ENCODE results near the gene NRCAM. TPM values are rescaled to one million over a fixed set of nuclear protein-coding genes. Genes with fewer than 3 reads are reported as not detected.

Gene NRCAM
- total and polyA plus RNA-seq, 4 donors = 0.17 to 3.2 (median 0.64) TPM

DNA sequence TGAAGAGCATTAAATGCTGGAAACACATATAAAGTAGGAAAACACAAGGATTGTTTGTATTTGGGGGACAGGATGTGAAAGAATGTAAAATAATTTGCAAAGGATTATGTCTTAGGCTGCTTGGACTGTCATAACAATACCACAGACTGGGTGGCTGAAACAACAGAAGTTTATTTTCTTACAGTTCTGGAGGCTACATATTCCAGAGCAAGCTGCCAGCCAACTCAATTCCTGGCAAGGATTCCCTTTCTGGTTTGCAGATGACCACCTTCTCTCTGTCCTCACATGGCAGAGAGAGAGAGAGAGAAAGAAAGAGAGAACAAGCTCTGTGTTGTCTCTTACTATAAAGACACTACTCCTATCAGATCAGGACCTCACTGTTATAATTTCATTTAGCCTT, 317.3 kb downstream of the NRCAM start:
- Histone ChIP-seq H3K4me1 (ENCODE audit: control insufficient read depth in 4 of 4, insufficient read depth in 4 of 4, low read length in 3 of 4) (no peaks in the 10 kb centered on the region), H3K9ac (ENCODE audit: low read depth in 1 of 2, low read length in 2 of 2) (no peak overlapping the region), H3K27me3 (ENCODE audit: control insufficient read depth in 4 of 4, insufficient read depth in 4 of 4, low read length in 3 of 4) (no peaks in the 10 kb centered on the region), H3K27ac (ENCODE audit: low read depth in 1 of 2, low read length in 2 of 2) (no peak overlapping the region), H3K4me3 (ENCODE audit: low read depth in 1 of 3, low read length in 3 of 3) (no peak overlapping the region), H3K9me3 (ENCODE audit: control insufficient read depth in 4 of 4, low read length in 3 of 4) (no peaks in the 10 kb centered on the region), H3K36me3 (ENCODE audit: control insufficient read depth in 4 of 4, insufficient read depth in 3 of 4, low read depth in 1 of 4, low read length in 3 of 4) (no peaks in the 10 kb centered on the region)
- TF ChIP-seq YY1 (IDR thresholded peaks at IDR 0.05) = no peak
- no peak for TF ChIP-seq GABPA (IDR thresholded peaks at IDR 0.05 in 1 of 2, conservative IDR thresholded peaks at IDR 0.05 in 1 of 2)
- no peak for TF ChIP-seq ZBTB33 (IDR thresholded peaks at IDR 0.05)
- TF ChIP-seq NR2F2 (IDR thresholded peaks at IDR 0.05) = no peak
- no peak for TF ChIP-seq RXRA (IDR thresholded peaks at IDR 0.05)
- TF ChIP-seq, protein P1, sequence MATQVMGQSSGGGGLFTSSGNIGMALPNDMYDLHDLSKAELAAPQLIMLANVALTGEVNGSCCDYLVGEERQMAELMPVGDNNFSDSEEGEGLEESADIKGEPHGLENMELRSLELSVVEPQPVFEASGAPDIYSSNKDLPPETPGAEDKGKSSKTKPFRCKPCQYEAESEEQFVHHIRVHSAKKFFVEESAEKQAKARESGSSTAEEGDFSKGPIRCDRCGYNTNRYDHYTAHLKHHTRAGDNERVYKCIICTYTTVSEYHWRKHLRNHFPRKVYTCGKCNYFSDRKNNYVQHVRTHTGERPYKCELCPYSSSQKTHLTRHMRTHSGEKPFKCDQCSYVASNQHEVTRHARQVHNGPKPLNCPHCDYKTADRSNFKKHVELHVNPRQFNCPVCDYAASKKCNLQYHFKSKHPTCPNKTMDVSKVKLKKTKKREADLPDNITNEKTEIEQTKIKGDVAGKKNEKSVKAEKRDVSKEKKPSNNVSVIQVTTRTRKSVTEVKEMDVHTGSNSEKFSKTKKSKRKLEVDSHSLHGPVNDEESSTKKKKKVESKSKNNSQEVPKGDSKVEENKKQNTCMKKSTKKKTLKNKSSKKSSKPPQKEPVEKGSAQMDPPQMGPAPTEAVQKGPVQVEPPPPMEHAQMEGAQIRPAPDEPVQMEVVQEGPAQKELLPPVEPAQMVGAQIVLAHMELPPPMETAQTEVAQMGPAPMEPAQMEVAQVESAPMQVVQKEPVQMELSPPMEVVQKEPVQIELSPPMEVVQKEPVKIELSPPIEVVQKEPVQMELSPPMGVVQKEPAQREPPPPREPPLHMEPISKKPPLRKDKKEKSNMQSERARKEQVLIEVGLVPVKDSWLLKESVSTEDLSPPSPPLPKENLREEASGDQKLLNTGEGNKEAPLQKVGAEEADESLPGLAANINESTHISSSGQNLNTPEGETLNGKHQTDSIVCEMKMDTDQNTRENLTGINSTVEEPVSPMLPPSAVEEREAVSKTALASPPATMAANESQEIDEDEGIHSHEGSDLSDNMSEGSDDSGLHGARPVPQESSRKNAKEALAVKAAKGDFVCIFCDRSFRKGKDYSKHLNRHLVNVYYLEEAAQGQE (IDR thresholded peaks at IDR 0.05) = no peak
- TF ChIP-seq FOXA1 (IDR thresholded peaks at IDR 0.05) = no peak
- TF ChIP-seq MAX (IDR thresholded peaks at IDR 0.05) = no peak
- no peak for TF ChIP-seq ATF3 (IDR thresholded peaks at IDR 0.05)
- no peak for TF ChIP-seq HNF4A (conservative IDR thresholded peaks at IDR 0.05)
- TF ChIP-seq EGR1 (IDR thresholded peaks at IDR 0.05; ENCODE audit: low read depth in 2 of 2) = no peak
- no peak for TF ChIP-seq FOXA2 (IDR thresholded peaks at IDR 0.05)
- TF ChIP-seq TAF1 (conservative IDR thresholded peaks at IDR 0.05) = no peak
- TF ChIP-seq SP1 (IDR thresholded peaks at IDR 0.05) = no peak
- no peak for TF ChIP-seq CTCF (IDR thresholded peaks at IDR 0.05; ENCODE audit: low read depth, low read length, missing input control)
- TF ChIP-seq HNF4G (IDR thresholded peaks at IDR 0.05) = no peak
- TF ChIP-seq JUND (IDR thresholded peaks at IDR 0.05) = no peak
- DNase-seq (ENCODE audit: low spot score) = no peak

DNA sequence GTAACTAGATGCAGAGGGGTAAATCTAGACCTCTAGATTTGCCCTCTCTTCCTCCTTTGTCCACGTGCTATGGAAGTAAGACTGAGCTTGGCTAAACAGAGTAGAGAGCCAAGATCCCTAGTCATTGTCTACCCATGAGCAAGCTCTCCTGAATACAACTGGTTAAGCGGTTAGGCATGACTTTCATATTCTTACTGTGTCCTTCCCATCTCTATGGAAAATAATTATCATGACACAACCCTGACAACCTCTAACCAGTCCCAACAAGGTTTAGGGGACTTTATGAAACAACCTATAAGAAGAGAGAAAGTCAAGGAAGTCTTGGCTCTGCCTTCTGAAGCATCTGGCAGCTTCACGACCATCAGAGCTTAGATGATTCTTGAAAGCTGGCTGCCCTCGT, 318.2 kb downstream of the NRCAM start:
- H3K4me3 ChIP-seq (ENCODE audit: low read depth in 1 of 3, low read length in 3 of 3) = no peak overlapping the region
- no peak for DNase-seq (ENCODE audit: low spot score)
- no peaks in the 10 kb centered on the region for H3K9me3 ChIP-seq (ENCODE audit: control insufficient read depth in 4 of 4, low read length in 3 of 4)
- H3K27me3 ChIP-seq (ENCODE audit: control insufficient read depth in 4 of 4, insufficient read depth in 4 of 4, low read length in 3 of 4) = no peaks in the 10 kb centered on the region
- no peak overlapping the region for H3K9ac ChIP-seq (ENCODE audit: low read depth in 1 of 2, low read length in 2 of 2)
- H3K4me1 ChIP-seq (ENCODE audit: control insufficient read depth in 4 of 4, insufficient read depth in 4 of 4, low read length in 3 of 4) = no peaks in the 10 kb centered on the region
- no peaks in the 10 kb centered on the region for H3K36me3 ChIP-seq (ENCODE audit: control insufficient read depth in 4 of 4, insufficient read depth in 3 of 4, low read depth in 1 of 4, low read length in 3 of 4)
- 89% methylated on average over 4 of the region's 4 CpGs for WGBS
- H3K27ac ChIP-seq (ENCODE audit: low read depth in 1 of 2, low read length in 2 of 2) = no peak overlapping the region
- TF ChIP-seq RAD21 (IDR thresholded peaks at IDR 0.05) (no peak), YY1 (IDR thresholded peaks at IDR 0.05) (no peak), TAF1 (conservative IDR thresholded peaks at IDR 0.05) (no peak), HNF4G (IDR thresholded peaks at IDR 0.05) (no peak), MAX (IDR thresholded peaks at IDR 0.05) (no peak), EGR1 (IDR thresholded peaks at IDR 0.05; ENCODE audit: low read depth in 2 of 2) (no peak), JUND (IDR thresholded peaks at IDR 0.05) (no peak), RXRA (IDR thresholded peaks at IDR 0.05) (no peak), ZBTB33 (IDR thresholded peaks at IDR 0.05) (no peak), CTCF (IDR thresholded peaks at IDR 0.05; ENCODE audit: low read depth, low read length, missing input control) (no peak), HNF4A (conservative IDR thresholded peaks at IDR 0.05) (no peak), FOXA1 (IDR thresholded peaks at IDR 0.05) (no peak), SP1 (IDR thresholded peaks at IDR 0.05) (no peak), GABPA (IDR thresholded peaks at IDR 0.05 in 1 of 2, conservative IDR thresholded peaks at IDR 0.05 in 1 of 2) (no peak)

All from liver (tissue), 9 donors.